Measurements from ENCODE around the gene NHLRC3. TPM values are rescaled to one million over a fixed set of nuclear protein-coding genes. Genes with fewer than 3 reads are reported as not detected.
A peak's percentile ranks its signal among the peaks of the same experiment; 100 is the strongest.
"Not testable (repeated sequence)": the region's sequence is repeated elsewhere in the genome, so short reads cannot be mapped to it uniquely, and the experiment has no call there.

Gene NHLRC3
- 51.8 TPM for total RNA-seq

DNA sequence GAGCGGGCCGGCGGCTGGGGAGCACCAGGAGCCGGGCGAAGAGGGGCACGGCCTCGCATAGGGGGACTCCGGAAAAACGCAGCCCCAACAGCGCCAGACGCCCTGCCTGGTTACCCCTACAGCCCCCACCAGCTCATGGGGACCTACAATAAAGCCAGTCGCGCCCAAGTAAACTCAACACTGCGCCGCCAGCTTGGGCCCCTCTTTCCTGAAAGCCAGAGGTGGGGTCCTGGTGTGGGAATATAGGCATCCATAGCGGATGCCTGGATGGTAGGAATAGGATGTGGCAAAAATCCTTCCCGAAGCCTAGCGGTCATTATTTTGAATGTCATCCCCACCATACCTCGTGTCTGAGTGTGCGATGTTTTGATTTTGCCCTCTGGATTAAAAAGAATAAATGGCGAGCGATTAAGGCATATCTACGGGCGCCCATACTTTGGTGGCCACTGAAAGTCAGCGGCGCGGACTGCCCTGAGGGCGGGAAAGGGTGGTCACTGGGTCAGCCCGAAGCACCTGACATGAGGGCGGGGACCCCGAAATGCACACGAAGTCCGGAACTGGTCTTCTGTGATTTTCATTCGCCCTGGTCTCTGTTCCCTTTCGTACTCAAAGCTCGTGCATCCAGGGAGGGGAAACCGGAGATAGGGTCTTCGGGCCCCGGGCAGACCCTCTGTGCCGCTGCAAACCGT is at the start of gene NHLRC3, which contains the start of gene PROSER1:
TSS of gene NHLRC3 (plus strand) at position 577 of the 689 bp plus-strand sequence. CDS start 184 bp downstream, outside the sequence.
TSS of gene PROSER1 (minus strand) at position 210 of the 689 bp plus-strand sequence. CDS start 847 bp downstream, outside the sequence.
- DNase-seq, result peak; percentile 92

GRCh38 chr13:38990693-38991092 is 47.6 kb upstream of the NHLRC3 start, which contains the start of gene STOML3:
Gene STOML3 (minus strand): TSS chr13:38990831. CDS start chr13:38990721, 110 bp downstream.
- no peak for DNase-seq

DNA sequence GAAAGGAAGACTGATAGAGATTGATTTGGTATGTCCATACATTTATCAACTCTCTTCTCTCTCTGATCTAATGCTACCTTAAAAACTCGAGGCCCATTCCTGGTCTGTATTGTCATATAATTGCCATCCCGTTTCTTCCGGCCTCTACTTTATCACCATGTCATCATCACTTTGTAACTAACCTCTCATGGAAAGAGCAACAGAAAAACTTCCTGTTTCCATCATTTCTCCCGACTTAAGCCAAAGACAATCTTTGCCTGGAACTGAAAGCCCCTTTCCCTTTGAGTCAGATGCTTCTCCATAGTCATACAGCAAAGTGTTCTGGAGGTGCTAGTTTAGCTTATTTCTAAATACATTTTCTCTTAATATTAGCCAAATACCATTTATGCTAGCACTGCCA is 44.9 kb upstream of the NHLRC3 start:
- DNase-seq, result no peak

DNA sequence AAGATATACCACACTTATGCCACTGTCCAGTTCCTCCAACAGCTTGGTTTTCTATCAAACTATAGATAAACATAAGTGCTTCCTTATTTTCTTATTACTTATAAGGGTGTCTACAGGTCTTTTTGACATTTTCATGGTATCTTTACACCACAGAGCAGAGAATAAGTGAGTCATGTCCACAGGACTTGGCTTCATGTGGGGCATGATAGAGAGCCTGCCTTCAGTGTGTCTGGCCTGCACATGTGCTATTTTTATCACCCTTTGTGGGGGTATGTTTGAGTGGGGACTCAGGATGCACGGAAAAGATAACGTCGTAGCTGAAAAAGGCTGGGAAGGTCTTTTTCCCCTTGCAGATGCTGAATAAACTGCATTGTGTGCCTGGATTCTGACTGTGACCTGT is 39.5 kb upstream of the NHLRC3 start:
- no peak for DNase-seq

DNA sequence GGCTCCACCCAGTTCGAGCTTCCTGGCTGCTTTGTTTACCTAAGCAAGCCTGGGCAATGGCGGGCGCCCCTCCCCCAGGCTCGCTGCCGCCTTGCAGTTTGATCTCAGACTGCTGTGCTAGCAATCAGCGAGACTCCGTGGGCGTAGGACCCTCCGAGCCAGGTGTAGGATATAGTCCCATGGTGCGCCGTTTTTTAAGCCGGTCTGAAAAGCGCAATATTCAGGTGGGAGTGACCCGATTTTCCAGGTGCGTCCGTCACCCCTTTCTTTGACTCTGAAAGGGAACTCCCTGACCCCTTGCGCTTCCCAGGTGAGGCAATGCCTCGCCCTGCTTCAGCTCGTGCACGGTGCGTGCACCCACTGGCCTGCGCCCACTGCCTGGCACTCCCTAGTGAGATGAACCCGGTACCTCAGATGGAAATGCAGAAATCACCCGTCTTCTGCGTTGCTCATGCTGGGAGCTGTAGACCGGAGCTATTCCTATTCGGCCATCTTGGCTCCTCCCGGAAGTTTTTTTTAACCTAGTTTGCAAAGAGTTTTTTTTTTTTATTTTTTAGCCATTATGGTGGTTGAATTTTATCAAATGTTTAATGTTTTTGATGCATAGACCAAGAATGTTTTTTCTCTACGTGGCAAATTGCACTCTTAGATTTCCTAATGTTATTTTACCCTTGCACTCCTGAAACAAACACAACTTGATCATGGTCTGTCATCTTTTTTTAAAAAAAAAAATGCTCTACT is 31.7 kb upstream of the NHLRC3 start:
- not testable (repeated sequence) for DNase-seq

GRCh38 chr13:39012608-39013007 is 25.6 kb upstream of the NHLRC3 start:
- DNase-seq, result no peak

DNA sequence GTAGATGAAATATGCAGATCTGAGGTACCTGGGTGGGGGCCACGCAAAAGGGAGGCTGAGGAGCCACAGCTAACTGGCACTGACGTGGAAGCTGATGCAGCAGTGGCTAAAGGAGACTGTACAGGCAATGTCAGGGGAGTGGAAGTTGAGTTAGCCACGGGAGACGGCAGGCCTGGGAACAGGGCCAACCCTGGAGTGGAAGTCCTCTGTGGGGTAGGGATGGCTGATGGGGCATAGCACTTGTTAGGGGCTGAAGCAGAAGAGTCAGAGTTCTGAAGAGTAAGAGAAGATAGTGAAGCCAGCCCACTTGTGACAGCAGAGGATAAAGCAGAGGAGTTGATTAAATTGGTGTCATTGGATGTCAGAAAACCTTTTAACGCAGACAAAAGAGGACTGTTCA is 24.8 kb upstream of the NHLRC3 start:
- DNase-seq, result no peak

- DNase-seq, result no peak
These were observed 22.2 kb upstream of the NHLRC3 start for GRCh38 chr13:39016087-39016486.

DNA sequence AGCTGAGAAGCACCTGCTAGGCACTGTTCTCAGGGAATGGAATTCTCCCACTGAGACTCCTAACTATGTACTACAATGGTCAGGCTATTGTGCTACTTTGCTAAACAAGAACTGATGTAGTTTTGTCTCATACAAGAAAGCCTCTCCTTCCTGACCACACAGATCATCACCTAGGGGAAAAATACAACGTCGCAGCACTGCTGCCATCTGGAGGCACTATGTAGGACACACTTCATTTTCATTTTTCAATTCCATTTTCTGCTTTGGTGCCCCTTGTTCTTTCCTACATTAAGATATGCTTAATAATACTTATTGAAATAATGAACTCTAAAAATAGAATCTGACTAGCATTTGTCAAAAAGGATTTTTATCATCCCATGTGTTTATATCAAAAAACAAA is 21.5 kb upstream of the NHLRC3 start:
- no peak for DNase-seq

DNA sequence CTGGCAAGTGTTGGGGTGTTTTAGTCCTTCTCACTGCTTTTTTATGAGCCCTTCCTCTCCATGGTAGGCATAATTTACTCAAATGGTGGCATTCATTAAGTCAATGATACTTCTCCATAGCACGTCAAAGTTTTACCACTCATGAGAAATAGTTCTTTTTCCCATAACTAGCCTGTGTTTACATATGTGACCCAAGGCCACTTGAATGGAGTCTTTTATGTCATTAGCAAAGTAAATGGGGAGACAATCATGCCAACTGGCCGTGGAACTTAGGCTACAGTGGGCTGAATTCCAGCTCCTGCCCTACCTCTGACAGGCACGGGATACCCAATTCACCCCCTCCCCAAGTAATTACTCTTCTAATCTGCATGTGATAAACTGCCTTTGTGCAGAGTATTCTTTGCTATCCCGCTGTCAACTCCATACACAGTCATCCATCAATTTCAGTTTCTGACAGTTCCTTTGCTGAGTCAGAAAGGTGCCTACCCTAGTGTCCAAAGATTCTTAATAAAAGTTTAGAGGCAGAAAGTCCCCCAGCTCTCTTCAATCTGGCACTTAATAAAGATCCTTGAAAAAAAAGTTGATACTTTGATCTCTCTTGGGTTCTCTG is 17.3 kb upstream of the NHLRC3 start:
- DNase-seq, result no peak

DNA sequence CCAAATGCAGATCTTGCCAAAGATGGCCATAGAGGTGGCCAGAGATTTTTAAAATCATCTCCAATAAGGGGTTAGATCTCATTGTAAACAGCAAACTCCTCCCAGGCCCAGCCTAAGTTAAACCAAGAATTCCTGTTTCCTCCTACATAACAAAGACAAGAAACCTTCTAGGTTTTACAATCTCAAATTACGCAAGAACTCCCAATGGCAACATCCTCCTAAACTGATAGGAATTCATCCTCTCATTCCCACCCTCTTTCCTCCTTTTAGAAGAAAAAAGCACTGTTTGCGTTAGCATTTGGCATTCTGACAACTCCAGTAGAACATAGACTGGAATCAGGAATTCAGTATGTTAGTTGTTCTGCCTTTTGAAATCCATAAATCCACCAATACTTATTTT is 14.9 kb upstream of the NHLRC3 start:
- no peak for DNase-seq

DNA sequence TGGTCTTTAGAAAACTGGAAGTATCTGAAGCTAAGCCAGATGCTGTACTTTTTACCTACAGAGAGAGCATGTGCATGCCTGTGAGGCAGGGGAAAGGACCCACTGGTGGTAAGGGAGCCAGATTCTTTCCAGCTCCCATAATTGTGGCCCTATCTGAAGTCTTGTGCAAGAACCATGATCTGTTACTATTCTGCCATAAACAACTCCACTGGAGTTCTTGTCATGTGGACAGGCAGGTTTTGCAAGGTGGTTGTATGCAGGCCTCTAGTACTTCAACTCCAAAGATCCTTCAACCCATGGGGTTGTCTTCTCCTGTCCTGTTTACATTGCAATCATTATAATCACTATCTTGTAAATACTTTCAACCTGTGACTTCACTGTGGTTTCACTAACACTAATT is 14.5 kb upstream of the NHLRC3 start:
- no peak for DNase-seq

DNA sequence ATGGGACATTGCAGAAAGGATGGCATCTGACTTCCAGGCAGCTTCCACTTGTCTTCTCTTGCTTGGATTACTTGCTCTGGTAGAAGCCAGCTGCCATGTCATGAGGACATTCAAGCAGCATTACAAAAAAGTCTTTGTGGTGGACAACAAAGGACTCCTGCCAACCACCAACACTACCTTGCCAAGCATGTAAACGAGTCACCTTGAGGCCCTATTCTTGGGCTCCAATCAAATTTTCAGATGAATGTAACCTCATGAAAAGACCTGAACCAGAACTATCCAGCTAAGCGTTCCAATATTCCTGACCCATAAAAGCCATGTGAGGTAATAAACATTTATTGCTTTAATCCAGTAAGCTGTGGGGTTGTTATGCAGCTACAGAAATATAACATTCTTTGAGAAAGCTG is 12.8 kb upstream of the NHLRC3 start:
- DNase-seq, result no peak

- DNase-seq, result no peak
These were observed 6.1 kb upstream of the NHLRC3 start for GRCh38 chr13:39032150-39032549.

DNA sequence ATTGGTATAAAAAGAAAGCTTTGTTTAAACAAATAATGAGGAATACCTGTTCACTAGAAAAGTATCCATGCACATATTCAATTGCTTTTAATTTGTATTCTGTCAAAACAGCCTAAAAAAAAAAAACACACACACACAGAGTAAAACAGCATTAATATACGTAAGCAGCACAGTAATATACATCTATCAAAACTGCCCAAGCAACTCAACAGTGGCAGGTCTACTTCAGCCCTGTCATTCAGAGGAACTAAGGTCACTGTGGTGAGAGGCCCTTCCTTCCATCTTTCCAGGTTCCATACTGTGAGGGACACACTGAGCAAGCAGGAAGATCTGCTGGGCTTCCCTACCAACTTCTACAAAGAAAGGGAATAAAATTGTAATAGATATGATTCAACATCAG is 4.2 kb upstream of the NHLRC3 start:
- DNase-seq, result no peak

DNA sequence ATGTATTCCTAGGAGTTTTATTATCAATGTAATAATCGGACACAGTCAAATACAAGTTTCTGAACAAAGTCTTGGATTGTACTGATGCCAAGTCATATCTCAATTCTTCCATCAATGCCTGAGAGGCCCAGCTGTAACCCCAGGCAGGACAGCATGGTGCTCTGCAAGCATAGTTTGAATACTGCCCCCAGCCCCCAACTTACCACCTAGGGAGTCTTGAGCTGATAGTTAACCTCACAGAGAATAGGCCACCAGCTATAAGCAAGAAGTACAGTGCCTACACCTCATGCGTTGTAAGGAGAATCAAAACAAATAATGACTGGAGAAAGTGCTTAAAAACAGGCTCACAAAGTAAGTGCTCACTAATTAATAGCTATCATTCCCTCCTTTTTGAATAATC is 3.1 kb upstream of the NHLRC3 start:
- DNase-seq, result no peak

DNA sequence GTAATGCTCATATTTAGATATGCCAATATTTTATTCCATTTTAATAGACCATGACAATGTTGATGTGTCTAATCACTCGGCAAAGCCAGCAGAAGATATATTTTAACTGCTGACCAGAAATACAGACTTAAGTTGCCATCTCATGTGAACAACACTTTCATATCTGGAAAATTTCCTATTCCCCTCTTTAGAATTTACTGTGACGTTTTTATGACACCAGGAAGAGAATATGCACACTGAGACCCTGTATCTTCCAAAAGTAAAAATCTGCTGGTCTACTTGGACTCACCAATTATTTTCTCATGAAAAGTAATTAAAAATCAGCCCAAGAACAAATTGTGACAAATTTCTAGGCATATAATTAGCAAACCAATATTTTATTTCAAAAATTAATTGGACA is 2.5 kb upstream of the NHLRC3 start:
- no peak for DNase-seq

GRCh38 chr13:39036212-39036611 is 2.0 kb upstream of the NHLRC3 start:
- no peak for DNase-seq

DNA sequence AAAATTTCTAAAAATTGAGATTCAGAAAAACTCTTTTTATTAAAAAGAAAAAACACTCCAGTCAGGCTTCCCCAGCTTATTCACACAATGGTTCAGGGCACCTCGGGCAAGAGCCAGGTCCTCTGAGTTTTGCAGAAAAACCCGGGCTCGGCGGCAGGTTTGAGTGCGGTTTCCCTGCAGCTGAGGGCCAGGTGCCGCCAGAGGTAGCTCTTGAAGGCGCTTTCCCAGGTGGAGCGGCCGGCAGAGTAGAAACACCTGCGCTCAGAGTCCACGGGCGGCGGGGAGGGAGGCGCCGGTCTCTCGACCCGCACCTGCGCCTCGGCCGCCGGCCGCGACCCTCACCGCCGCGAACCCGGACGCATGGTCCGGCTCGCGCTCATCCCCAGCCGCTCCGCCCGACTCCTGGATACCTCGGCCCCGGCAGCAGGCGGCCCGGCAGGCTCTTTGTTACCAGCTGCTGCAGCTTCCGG is 811 bp upstream of the NHLRC3 start:
- DNase-seq, result peak; percentile 39

DNA sequence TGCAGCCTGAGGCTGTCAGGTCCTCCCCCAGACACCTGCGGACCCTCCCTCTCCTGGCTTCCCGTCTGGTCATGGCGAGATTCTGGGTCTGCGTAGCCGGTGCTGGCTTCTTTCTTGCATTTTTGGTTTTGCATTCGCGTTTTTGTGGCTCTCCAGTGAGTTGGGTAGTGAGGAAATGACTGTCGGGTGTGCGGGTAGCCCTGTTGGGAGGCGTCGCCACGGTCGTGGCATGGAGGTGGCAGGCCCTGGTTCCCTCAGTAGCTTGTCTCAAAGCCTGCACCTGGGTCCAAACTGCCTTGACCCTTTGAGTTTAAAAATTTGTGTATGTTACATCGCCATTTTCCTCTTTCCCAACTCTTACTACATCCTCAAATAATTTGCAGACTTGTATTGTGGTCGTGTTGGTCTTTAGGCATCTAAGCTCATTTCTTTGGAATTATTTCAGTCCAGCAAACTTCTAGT is 344 bp downstream of the NHLRC3 start:
- no peak for DNase-seq

DNA sequence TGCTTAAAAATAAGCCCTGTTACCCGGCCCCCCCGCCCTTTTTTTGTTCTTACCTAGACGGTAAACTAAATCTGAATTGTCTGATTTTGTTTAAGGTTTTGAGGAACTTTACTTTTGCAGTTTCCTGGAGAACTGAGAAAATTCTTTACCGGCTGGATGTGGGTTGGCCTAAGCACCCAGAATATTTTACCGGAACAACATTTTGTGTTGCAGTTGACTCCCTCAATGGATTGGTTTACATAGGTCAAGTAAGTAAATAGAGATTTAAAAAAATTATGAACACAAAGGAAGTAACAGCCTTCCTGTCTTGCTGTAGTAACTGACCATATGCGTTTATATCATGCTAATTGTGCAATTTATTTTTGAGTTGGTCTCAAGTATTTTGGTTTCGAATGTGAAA is 785 bp downstream of the NHLRC3 start:
- DNase-seq, result no peak

DNA sequence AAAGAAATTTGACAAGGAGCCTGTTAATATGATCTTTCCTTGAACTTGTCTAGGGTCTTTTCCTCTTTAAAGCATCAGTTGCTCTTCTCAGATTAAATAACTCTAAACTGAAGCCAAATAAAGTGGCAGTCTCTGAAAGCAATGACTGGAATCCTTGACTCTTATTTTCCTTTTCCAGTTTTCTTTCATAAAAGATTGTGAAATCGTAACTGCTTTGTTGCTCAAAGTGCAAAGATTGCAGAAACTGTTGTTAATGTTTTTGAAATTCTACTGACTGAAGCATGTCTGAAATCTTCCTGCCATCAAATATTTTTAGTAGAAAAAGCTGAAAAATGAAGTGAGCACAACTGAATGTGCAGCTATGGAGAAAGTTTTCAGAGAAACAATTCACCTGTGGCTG is 1.9 kb downstream of the NHLRC3 start:
- no peak for DNase-seq

- DNase-seq, result no peak
These were observed 6.3 kb downstream of the NHLRC3 start for GRCh38 chr13:39044536-39044935.
